D721Med (cell line): ENCODE results near the gene FAM53A.

Source experiments
- DNase-seq: peaks from one replicate; pipeline ENCODE4 v3.0.0; 2011; ENCODE audit warnings: low spot score; ENCODE audit not compliant: insufficient read length
- FAIRE-seq: peaks from 2 replicates; lab custom pipeline; 2011; peaks lifted over from hg19 to GRCh38; lab: Jason Lieb, UNC
- CTCF ChIP-seq: IDR thresholded peaks from 2 replicates; pipeline ENCODE4 v1.5.1; 2012; ENCODE audit warnings: mild to moderate bottlenecking, control low read depth; ENCODE audit not compliant: insufficient read depth; ENCODE audit errors: missing control alignments

FAM53A gene

GRCh38 chr4:1598206-1599025 lies 85.7 kb downstream of the FAM53A start:
- no peak for TF ChIP-seq CTCF
- no peak for DNase-seq
- FAIRE-seq: no peak

- no peak for TF ChIP-seq CTCF
- DNase-seq (no peak), FAIRE-seq (no peak)
Measured at GRCh38 chr4:1597021-1597931, 86.8 kb downstream of the FAM53A start.

GRCh38 chr4:1596393-1596792 lies 87.7 kb downstream of the FAM53A start:
- TF ChIP-seq CTCF: no peak
- no peak for FAIRE-seq
- DNase-seq: no peak

- DNase-seq (no peak), FAIRE-seq (no peak)
- no peak for TF ChIP-seq CTCF
Measured at GRCh38 chr4:1595789-1596325, 88.3 kb downstream of the FAM53A start.

GRCh38 chr4:1594871-1595788 lies 89.0 kb downstream of the FAM53A start:
- DNase-seq (no peak), FAIRE-seq (no peak)
- no peak for TF ChIP-seq CTCF

- DNase-seq: no peak
- no peak for FAIRE-seq
- TF ChIP-seq CTCF: no peak
Measured at GRCh38 chr4:1593881-1594345, 90.2 kb downstream of the FAM53A start.
